ENCODE results near the gene ZDHHC8.

- no peak for TF ChIP-seq POLR2A (IDR thresholded peaks at IDR 0.05; ENCODE audit: low read length)
- no peak for TF ChIP-seq GATA1 (IDR thresholded peaks at IDR 0.05; ENCODE audit: low read depth, low read length)
Measured at GRCh38 chr22:20126284-20127029, 5.1 kb upstream of the ZDHHC8 start.
